Heart left ventricle (tissue), 16 donors: ENCODE measurements around the gene WDR93. TPM values are rescaled to one million over a fixed set of nuclear protein-coding genes. Genes with fewer than 3 reads are reported as not detected.

Source experiments
- ATAC-seq, 4 donors: fragments of 200-7000 bp; cut with Tn5 transposase; one replicate each; pipeline ENCODE4 v1.9.1; 2020 to 2022; ENCODE audit warnings: moderate library complexity in 4 of 4, mild to moderate bottlenecking in 3 of 4, moderate number of reproducible peaks in 1 of 4
- DNase-seq, 5 donors: peaks; one replicate each; pipeline ENCODE4 v3.0.0-alpha.2; 2020
- H3K27ac ChIP-seq, 12 donors: fragments of 200-600 bp; sonication (generic) in 4 of 12; one replicate each; pipeline versions ENCODE4 v1.5.0 to v1.8.0; 2016 to 2022; ENCODE audit warnings: mild to moderate bottlenecking in 2 of 12
- H3K27me3 ChIP-seq, 9 donors: fragments of 200-600 bp; sonication (generic) in 2 of 9; one replicate each; pipeline versions ENCODE4 v1.5.1 to v1.8.0; 2016 to 2022; ENCODE audit warnings: mild to moderate bottlenecking in 3 of 9
- H3K36me3 ChIP-seq, 9 donors: fragments of 200-600 bp; sonication (generic) in 2 of 9; one replicate each; pipeline versions ENCODE4 v1.5.0 to v1.8.0; 2018 to 2022; ENCODE audit warnings: mild to moderate bottlenecking in 2 of 9
- H3K4me1 ChIP-seq, 12 donors: fragments of 200-600 bp; sonication (generic) in 4 of 12; one replicate each; pipeline versions ENCODE4 v1.5.0 to v1.8.0; 2016 to 2022; ENCODE audit warnings: mild to moderate bottlenecking in 3 of 12
- H3K4me3 ChIP-seq, 12 donors: fragments of 200-600 bp; sonication (generic) in 4 of 12; one replicate each; pipeline versions ENCODE4 v1.5.0 to v1.8.0; 2017 to 2022; ENCODE audit warnings: mild to moderate bottlenecking in 9 of 12, moderate library complexity in 4 of 12
- H3K9me3 ChIP-seq, 12 donors: fragments of 200-600 bp; sonication (generic) in 4 of 12; one replicate each; pipeline versions ENCODE4 v1.5.0 to v1.8.0; 2016 to 2022; ENCODE audit warnings: mild to moderate bottlenecking in 1 of 12
- POLR2A ChIP-seq, 2 donors: fragments of 450-650 bp; IDR thresholded peaks; one replicate each; pipeline ENCODE4 v1.6.1; 2017; ENCODE audit warnings: antibody characterized with exemption in 2 of 2, mild to moderate bottlenecking in 2 of 2, moderate library complexity in 2 of 2
- WGBS, 4 donors: extraction: QIAGEN DNeasy Blood & Tissue Kit in 2 of 4; methylation state at CpG; one replicate each; pipeline versions ENCODE4 v1.1.5 to v1.1.7; 2013 to 2018; 5-methylcytosine and 5-hydroxymethylcytosine counted together
- intact Hi-C, 10 donors: fragments of 100-400 bp; cut with DNase I; formaldehyde crosslinking; loops; one replicate each; pipeline versions ENCODE4 v1.11.1 to v1.14.2; 2022
- polyA plus RNA-seq, 2 donors: library from polyadenylated mRNA; stranded (reverse); fragments of 200-250 nt; gene quantifications; one replicate each; pipeline ENCODE4 v1.2.3, GENCODE V29; 2013
- total RNA-seq, 9 donors: library from RNA; depleted of rRNA in 2 of 9; stranded (reverse); fragments of >200 nt in 2 of 9; fragmentation: NEBNext Ultra II Directional in 3 of 9; extraction: Animal tissue kit (Norgen Biotek cat#: 25700) in 3 of 9; gene quantifications; one replicate each; pipeline versions ENCODE4 v1.1.0 to v1.2.4, GENCODE V29; 2016 to 2023
- TF ChIP-seq, protein P1 (sequence below), 12 donors: fragments of 200-600 bp; sonication (generic) in 4 of 12; IDR thresholded peaks; one replicate each; pipeline versions ENCODE4 v1.5.0 to v1.8.0; 2018 to 2022; ENCODE audit warnings: antibody characterized with exemption in 12 of 12, mild to moderate bottlenecking in 5 of 12
- donor health status: ischemic (EF 13 %, LVEDD 7.1; RV severe dilation, severe dysfunction).
- donor health status: healthy with polysubstance abuse.
- donor health status: DM: no; HTN: yes; CAD: no.
- donor health status: DM: no; HTN: no; CAD: no.
- donor health status: ischemic (EF 25% LVEDD 6.9; RV normal size, moderate dysfunction).
- donor health status: ischemic (EF 25% LVEDD 5.7; RV mildly dilated, moderate dysfunction).
- donor health status: healthy.
- donor health status: DM: yes; HTN: yes; CAD: no.
- donor health status: ischemic (EF 35%, LVEDD 5.7; RV mildly dilated, moderate dysfunction).
- donor health status: nonischemic (EF 11% LVEDD 7.7; RV severe dilation, severe dysfunction).
- donor health status: DM: yes; HTN: yes; CAD: no.
- donor health status: PGD.
- donor health status: ischemic (EF 29% LVEDD 5.4; RV normal size, mild dysfunction).
- donor health status: nonischemic (EF 23%, LVEDD 6.1; RV moderate dilation, normal function).

The WDR93 gene
- total and polyA plus RNA-seq, 11 donors, result 0.10 to 0.21 TPM; not detected in 9

DNA sequence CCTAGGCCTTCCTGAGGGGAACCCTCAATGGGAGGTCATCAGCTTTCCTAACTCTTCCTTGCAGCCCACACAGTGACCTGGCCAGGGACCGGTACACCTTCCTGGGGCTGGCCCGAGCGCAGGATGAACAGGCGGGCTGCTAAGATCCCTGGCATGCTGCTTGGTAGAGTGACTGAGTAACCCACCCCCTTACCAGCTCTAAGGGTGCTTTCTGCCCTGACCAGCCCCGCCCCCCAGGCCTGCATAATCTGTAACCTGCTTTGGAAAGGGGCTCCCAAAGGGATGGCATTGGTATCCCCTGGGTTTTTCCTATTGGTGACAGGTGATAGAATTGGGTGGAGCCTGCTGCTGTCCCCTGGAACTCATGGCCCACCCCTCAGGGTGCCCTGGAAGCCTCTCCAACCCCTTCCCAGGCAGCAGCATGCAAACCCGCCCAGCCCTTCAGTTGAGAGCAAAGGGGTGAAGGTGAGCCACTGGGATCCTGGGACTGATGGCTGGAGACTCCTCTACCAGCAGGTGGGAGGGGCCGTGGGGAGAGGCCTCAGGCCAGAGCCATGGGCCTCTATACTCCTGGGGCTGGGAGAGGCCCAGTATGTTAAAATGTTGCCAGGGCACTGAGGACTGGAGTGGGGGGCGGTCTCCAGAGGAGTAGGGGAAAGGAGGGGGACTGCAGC is 24.3 kb upstream of the WDR93 start:
- DNase-seq, result peak in 1 of 5 donors; percentile 27
- ATAC-seq, result peak in 3 of 4 donors; percentile 2 to 23 (median 6)
- Histone ChIP-seq H3K27ac (peak overlapping the region; percentile 81 to 91 (median 86)), H3K9me3 (no peaks in the 10 kb centered on the region), H3K4me1 (peaks cover 0 to 31% (median 24%) of the 10 kb centered on the region in 12 donors), H3K36me3 (no peaks in the 10 kb centered on the region), H3K4me3 (peak overlapping the region in 8 of 12 donors; percentile 17 to 65 (median 55)), H3K27me3 (no peaks in the 10 kb centered on the region)
- intact Hi-C loops, result no loop called here
- 87 to 98% (median 94%) methylated on average over 3 to 8 of the region's 8 CpGs for WGBS, 4 donors
- no peak for TF ChIP-seq POLR2A (IDR thresholded peaks at IDR 0.05)
- TF ChIP-seq, protein P1, sequence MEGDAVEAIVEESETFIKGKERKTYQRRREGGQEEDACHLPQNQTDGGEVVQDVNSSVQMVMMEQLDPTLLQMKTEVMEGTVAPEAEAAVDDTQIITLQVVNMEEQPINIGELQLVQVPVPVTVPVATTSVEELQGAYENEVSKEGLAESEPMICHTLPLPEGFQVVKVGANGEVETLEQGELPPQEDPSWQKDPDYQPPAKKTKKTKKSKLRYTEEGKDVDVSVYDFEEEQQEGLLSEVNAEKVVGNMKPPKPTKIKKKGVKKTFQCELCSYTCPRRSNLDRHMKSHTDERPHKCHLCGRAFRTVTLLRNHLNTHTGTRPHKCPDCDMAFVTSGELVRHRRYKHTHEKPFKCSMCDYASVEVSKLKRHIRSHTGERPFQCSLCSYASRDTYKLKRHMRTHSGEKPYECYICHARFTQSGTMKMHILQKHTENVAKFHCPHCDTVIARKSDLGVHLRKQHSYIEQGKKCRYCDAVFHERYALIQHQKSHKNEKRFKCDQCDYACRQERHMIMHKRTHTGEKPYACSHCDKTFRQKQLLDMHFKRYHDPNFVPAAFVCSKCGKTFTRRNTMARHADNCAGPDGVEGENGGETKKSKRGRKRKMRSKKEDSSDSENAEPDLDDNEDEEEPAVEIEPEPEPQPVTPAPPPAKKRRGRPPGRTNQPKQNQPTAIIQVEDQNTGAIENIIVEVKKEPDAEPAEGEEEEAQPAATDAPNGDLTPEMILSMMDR (IDR thresholded peaks at IDR 0.05), result no peak

DNA sequence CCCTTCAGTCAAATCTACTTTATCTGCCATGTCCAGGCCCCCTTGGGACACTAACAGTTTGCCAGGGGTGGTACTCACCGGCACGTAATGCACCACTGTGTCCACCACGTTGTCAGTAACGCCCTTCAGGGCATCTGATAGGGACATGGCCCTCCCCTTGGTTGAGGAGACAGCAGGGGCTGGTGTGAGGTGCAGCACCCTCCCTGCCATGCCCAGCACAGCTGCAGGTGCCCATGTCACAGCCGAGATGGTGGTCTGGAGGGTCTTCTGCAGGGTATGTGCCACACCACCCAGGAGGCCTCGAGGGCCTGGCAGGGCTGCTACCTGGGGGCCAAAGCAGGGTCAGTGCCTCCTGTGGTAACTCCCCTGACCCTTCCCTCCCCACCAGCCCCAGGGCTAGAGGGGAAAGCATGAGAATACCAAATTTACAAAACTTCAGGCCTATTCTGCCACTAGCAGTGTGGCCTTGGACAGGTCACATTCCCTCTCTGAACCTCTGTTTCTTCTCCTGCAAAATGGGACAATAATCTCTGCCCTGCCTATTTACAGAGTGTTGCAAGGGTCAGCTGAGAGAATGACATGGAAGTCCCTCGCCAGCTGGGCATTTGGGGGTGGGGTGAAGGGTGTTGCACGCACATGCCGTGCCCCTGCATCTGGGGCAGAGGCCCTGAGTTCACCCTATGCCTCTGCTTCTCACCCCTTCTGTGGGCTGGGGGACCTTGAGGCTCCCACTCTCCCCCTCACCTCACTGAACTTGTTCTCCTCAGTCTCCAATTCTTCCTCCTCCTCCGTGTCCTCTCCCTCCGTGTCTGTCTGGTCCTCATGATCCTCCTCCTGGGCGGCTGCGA is 23.5 kb upstream of the WDR93 start:
- peak overlapping the region in 1 of 12 donors; percentile 89 for H3K27ac ChIP-seq
- H3K4me1 ChIP-seq, result peaks cover 0 to 29% (median 24%) of the 10 kb centered on the region in 12 donors
- no peak for TF ChIP-seq POLR2A (IDR thresholded peaks at IDR 0.05)
- TF ChIP-seq, protein P1 (IDR thresholded peaks at IDR 0.05), result no peak
- no peaks in the 10 kb centered on the region for H3K27me3 ChIP-seq
- WGBS, 4 donors, result 82 to 86% (median 84%) methylated on average over 8 to 13 of the region's 13 CpGs
- H3K36me3 ChIP-seq, result no peaks in the 10 kb centered on the region
- no peaks in the 10 kb centered on the region for H3K9me3 ChIP-seq
- intact Hi-C loops, result no loop called here
- ATAC-seq (no peak), DNase-seq (no peak)
- H3K4me3 ChIP-seq, result no peak overlapping the region

DNA sequence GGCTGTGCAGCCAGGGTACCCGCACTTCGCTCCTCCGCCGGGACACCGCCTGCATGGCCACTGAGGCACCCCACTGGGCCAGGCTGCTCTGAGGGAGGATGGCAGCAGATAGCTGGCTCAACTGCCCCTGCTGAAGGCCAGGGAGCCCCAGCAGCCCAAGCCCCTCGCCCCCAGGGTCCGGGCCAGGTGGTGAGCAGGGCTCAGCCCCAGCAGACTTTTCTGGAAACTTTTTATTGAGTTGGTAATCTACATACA is 23.0 kb upstream of the WDR93 start:
- H3K27ac ChIP-seq, result no peak overlapping the region
- H3K36me3 ChIP-seq, result no peaks in the 10 kb centered on the region
- ATAC-seq (no peak), DNase-seq (no peak)
- no peak overlapping the region for H3K4me3 ChIP-seq
- H3K4me1 ChIP-seq, result peaks cover 0 to 26% (median 21%) of the 10 kb centered on the region in 12 donors
- no peak for TF ChIP-seq POLR2A (IDR thresholded peaks at IDR 0.05)
- TF ChIP-seq, protein P1 (IDR thresholded peaks at IDR 0.05), result no peak
- intact Hi-C loops, result no loop called here
- no peaks in the 10 kb centered on the region for H3K27me3 ChIP-seq
- WGBS, 4 donors, result 88 to 98% (median 96%) methylated on average over 5 to 7 of the region's 7 CpGs
- no peaks in the 10 kb centered on the region for H3K9me3 ChIP-seq

DNA sequence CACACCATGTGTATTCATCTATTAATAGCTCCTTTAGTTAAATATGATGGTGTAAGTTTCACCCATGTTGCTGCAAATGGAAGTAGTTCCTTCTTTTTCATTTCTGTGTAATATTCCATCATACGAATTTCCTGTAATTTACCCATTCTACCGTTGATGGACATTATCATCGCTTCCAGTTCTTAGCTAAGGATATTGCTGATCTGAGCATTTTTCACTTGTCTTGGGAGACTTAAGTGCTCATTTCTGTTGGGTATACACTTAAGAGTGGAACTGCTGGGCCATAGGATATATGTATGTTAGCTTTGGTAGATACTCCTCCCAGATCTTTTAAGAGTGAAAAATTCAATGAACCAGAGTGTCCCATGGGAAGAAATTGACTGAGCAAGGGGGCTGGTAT is 22.4 kb upstream of the WDR93 start:
- no peak overlapping the region for H3K4me3 ChIP-seq
- H3K9me3 ChIP-seq, result no peaks in the 10 kb centered on the region
- ATAC-seq, result no peak
- no peak for DNase-seq
- H3K27ac ChIP-seq, result no peak overlapping the region
- H3K4me1 ChIP-seq, result peaks cover 0 to 22% (median 16%) of the 10 kb centered on the region in 12 donors
- TF ChIP-seq, protein P1 (IDR thresholded peaks at IDR 0.05), result no peak
- no peak for TF ChIP-seq POLR2A (IDR thresholded peaks at IDR 0.05)
- no peaks in the 10 kb centered on the region for H3K36me3 ChIP-seq
- WGBS, 4 donors, result 90 to 97% (median 92%) methylated on average over 3 of the region's 3 CpGs
- no peaks in the 10 kb centered on the region for H3K27me3 ChIP-seq
- intact Hi-C loops, result no loop called here
